ENCODE results near the gene TMEM263. TPM values are rescaled to one million over a fixed set of nuclear protein-coding genes. Genes with fewer than 3 reads are reported as not detected.

The TMEM263 gene
- 16.9 and 65.5 TPM in 2 replicates for total RNA-seq (2011; cell fraction: chromatin; rRNA removed; ENCODE audit: low replicate concordance)
- total RNA-seq (2011; cell fraction: nucleolus; rRNA removed), result 8.3 and 13.7 TPM in 2 replicates
- total RNA-seq (2011; cell fraction: nucleoplasm; rRNA removed), result 27.2 and 42.5 TPM in 2 replicates
- 14.8 and 18.7 TPM in 2 replicates for total RNA-seq (2014; rRNA removed)
- 31.6 and 35.0 TPM in 2 replicates for total RNA-seq (2014; rRNA removed; fragmentation: Illumina TruSeq; extraction: Trizol)
- 24.1 and 26.4 TPM in 2 replicates for total RNA-seq (2015; rRNA removed; fragmentation: Illumina TruSeq; extraction: Trizol)
- 26.7 and 27.4 TPM in 2 replicates for total RNA-seq (2021)
- polyA plus RNA-seq (2011; rRNA removed), result 36.7 and 37.8 TPM in 2 replicates
- polyA plus RNA-seq (2011; cell fraction: cytosol; rRNA removed), result 11.5 and 19.9 TPM in 2 replicates
- 12.5 and 19.9 TPM in 2 replicates for polyA plus RNA-seq (2011; cell fraction: nucleus; rRNA removed)
- 21.6 and 24.9 TPM in 2 replicates for polyA plus RNA-seq (2012)
- polyA plus RNA-seq (2014; fragmentation: Illumina TruSeq; extraction: Trizol), result 22.3 and 24.4 TPM in 2 replicates
- 10 to 100 TPM; 14.8 to 17.8 TPM for polyA plus RNA-seq (2014; fragmentation: Nextera tagmentation; extraction: Ambion mirVana)
- 12.6 and 13.7 TPM in 2 replicates for polyA plus RNA-seq (2014; rRNA removed)
- 67.2 and 88.0 TPM in 2 replicates for polyA minus RNA-seq (2011; rRNA and poly(A)+ RNA removed)
- 27.7 and 36.7 TPM in 2 replicates for polyA minus RNA-seq (2011; cell fraction: cytosol; rRNA and poly(A)+ RNA removed)
- polyA minus RNA-seq (2011; cell fraction: nucleus; rRNA and poly(A)+ RNA removed), result 11.0 and 29.5 TPM in 2 replicates
- Bru-seq, nascent RNA, result percentile 92 among the genes with signal in this experiment
- BruChase-seq, experiment 1, labeled RNA remaining after a 2-hour chase, result percentile 93 among the genes with signal in this experiment
- BruChase-seq, experiment 2, labeled RNA remaining after a 6-hour chase, result percentile 93 among the genes with signal in this experiment
- long read RNA-seq, experiment 1, transcript TMEM263-204 (3 exons, 3,349 nt), result minor isoform, 46 of 147 reads
- long read RNA-seq, experiment 1, transcript TMEM263-201 (4 exons, 3,362 nt), result major isoform, 68 of 147 reads
- long read RNA-seq, experiment 1, partial matches to known transcripts, result 13 of 147 reads
- long read RNA-seq, experiment 1, other reads (novel, unspliced or antisense), result 9 of 147 reads
- long read RNA-seq, experiment 2, partial matches to known transcripts, result 0 of 29 reads
- long read RNA-seq, experiment 2, other reads (novel, unspliced or antisense), result 28 of 29 reads
- long read RNA-seq, experiment 3, transcript TMEM263-204 (3 exons, 3,349 nt), result minor isoform, 8 of 28 reads
- long read RNA-seq, experiment 3, transcript TMEM263-201 (4 exons, 3,362 nt), result major isoform, 9 of 28 reads
- long read RNA-seq, experiment 3, partial matches to known transcripts, result 0 of 28 reads
- long read RNA-seq, experiment 3, other reads (novel, unspliced or antisense), result 6 of 28 reads

DNA sequence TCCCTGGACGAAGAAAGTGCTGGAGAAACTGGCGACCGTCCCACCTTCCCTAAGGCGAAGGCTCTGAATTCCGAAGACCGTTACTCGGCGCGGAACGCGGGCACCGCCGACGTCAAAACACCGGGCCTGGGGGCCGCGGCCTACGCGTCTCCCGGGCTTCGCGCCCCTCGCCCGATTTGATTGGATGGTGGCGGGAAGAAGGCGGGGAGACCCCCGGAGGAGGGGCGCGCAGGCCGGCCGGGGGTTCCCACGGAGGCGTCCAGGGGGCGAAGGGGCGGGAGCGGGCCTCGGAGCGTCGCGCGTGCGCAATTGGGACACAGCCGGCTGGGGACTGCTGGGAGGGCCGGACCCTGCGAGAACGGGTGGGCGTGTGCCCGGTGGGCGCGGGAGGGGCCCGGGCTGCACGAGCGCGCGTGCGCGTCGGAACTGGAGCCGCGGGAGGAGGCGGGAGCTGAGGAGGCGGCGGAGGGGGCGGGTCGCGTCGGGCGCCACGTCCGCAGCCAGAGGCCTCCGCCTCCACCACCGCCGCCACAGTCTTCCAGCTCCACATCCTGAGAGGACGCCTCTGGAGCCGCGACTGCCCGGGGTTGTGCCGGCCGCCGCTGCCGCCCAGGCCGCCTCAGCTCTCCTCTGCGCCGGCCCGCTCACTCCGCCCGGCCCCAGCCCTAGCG, at the start of gene TMEM263:
Gene TMEM263 (plus strand): TSS at position 531 of the 671 bp plus-strand sequence. CDS start 11,210 bp downstream, outside the sequence.
- Histone ChIP-seq H3K4me3 (peak within 1 kb of the TSS; percentile 85), H3K4me2 (ENCODE audit: insufficient read depth, low read length) (peak within 1 kb of the TSS; percentile 97), H3K36me3 (ENCODE audit: control insufficient read depth, insufficient read depth, low read length) (no peaks in the 10 kb centered on the region; the same call in 2 of the 3 replicates), H3K27me3 (ENCODE audit: control insufficient read depth in 2 of 2, insufficient read depth in 2 of 2, low read length in 2 of 2) (no peaks in the 10 kb centered on the region), H3K9ac (ENCODE audit: insufficient read depth in 1 of 2, low read depth in 2 of 2, low read length in 2 of 2) (peak within 1 kb of the TSS; percentile 79 to 93), H3K27ac (ENCODE audit: extremely low read depth, low read depth, low read length) (peak within 1 kb of the TSS; percentile 87), H3K9me1 (ENCODE audit: control insufficient read depth, insufficient read depth, low read length) (no peaks in the 10 kb centered on the region), H2AFZ (ENCODE audit: low read depth, low read length) (peak within 1 kb of the TSS; percentile 79), H3K79me2 (ENCODE audit: control insufficient read depth, insufficient read depth, low read length) (peaks cover 71% of the 10 kb centered on the region), H3K9me3 (replicated peaks; ENCODE audit: control insufficient read depth, insufficient read depth, low read depth, low read length) (no peaks in the 10 kb centered on the region), H3K4me1 (replicated peaks in 1 of 2; ENCODE audit: control insufficient read depth in 2 of 2, insufficient read depth in 2 of 2, low read length in 2 of 2) (peaks cover 0 to 18% of the 10 kb centered on the region in 2 experiments; a peak in 3 of 5 replicates), H4K20me1 (replicated peaks; ENCODE audit: control insufficient read depth, insufficient read depth, low read length) (no peaks in the 10 kb centered on the region)
- ChIA-PET CTCF (ENCODE audit: low intra/inter-chr PET ratio) (no interaction called here), POLR2A (interaction anchor here (0.6 to 3.5 kb wide), 23 partner anchors 9 to 1088 kb away, joined by 3 to 28 read pairs (median 4); partner anchors contain the start of genes CRY1, MTERF2 and POLR3B)
- WGBS (ENCODE audit: insufficient coverage, low coverage, missing lambda C conversion rate), result under 1% methylated on average over 54 of the region's 88 CpGs
- ATAC-seq (peak; percentile 85), FAIRE-seq (peak; percentile 54), DNase-seq (ENCODE audit: extremely low read depth in 1 of 4, low spot score in 3 of 4) (peak; percentile 95 to 98 (median 97))
- no TSS peak for BruUV-seq (replicated peaks)
- intact Hi-C loops (cut with micrococcal nuclease) (loop anchor here (2.0 kb wide), 2 partner anchors 21 to 31 kb away; partner anchors contain the start of gene MTERF2), in situ Hi-C loops (cut with MboI) (no loop called here)
- TF ChIP-seq TRIM28 (IDR thresholded peaks at IDR 0.05) (no peak), EGR1 (conservative IDR thresholded peaks at IDR 0.05) (peak; percentile 89), BRF1 (IDR thresholded peaks at IDR 0.05; ENCODE audit: borderline replicate concordance, extremely low read depth, insufficient read length) (no peak)
- TF ChIP-seq, protein P1, sequence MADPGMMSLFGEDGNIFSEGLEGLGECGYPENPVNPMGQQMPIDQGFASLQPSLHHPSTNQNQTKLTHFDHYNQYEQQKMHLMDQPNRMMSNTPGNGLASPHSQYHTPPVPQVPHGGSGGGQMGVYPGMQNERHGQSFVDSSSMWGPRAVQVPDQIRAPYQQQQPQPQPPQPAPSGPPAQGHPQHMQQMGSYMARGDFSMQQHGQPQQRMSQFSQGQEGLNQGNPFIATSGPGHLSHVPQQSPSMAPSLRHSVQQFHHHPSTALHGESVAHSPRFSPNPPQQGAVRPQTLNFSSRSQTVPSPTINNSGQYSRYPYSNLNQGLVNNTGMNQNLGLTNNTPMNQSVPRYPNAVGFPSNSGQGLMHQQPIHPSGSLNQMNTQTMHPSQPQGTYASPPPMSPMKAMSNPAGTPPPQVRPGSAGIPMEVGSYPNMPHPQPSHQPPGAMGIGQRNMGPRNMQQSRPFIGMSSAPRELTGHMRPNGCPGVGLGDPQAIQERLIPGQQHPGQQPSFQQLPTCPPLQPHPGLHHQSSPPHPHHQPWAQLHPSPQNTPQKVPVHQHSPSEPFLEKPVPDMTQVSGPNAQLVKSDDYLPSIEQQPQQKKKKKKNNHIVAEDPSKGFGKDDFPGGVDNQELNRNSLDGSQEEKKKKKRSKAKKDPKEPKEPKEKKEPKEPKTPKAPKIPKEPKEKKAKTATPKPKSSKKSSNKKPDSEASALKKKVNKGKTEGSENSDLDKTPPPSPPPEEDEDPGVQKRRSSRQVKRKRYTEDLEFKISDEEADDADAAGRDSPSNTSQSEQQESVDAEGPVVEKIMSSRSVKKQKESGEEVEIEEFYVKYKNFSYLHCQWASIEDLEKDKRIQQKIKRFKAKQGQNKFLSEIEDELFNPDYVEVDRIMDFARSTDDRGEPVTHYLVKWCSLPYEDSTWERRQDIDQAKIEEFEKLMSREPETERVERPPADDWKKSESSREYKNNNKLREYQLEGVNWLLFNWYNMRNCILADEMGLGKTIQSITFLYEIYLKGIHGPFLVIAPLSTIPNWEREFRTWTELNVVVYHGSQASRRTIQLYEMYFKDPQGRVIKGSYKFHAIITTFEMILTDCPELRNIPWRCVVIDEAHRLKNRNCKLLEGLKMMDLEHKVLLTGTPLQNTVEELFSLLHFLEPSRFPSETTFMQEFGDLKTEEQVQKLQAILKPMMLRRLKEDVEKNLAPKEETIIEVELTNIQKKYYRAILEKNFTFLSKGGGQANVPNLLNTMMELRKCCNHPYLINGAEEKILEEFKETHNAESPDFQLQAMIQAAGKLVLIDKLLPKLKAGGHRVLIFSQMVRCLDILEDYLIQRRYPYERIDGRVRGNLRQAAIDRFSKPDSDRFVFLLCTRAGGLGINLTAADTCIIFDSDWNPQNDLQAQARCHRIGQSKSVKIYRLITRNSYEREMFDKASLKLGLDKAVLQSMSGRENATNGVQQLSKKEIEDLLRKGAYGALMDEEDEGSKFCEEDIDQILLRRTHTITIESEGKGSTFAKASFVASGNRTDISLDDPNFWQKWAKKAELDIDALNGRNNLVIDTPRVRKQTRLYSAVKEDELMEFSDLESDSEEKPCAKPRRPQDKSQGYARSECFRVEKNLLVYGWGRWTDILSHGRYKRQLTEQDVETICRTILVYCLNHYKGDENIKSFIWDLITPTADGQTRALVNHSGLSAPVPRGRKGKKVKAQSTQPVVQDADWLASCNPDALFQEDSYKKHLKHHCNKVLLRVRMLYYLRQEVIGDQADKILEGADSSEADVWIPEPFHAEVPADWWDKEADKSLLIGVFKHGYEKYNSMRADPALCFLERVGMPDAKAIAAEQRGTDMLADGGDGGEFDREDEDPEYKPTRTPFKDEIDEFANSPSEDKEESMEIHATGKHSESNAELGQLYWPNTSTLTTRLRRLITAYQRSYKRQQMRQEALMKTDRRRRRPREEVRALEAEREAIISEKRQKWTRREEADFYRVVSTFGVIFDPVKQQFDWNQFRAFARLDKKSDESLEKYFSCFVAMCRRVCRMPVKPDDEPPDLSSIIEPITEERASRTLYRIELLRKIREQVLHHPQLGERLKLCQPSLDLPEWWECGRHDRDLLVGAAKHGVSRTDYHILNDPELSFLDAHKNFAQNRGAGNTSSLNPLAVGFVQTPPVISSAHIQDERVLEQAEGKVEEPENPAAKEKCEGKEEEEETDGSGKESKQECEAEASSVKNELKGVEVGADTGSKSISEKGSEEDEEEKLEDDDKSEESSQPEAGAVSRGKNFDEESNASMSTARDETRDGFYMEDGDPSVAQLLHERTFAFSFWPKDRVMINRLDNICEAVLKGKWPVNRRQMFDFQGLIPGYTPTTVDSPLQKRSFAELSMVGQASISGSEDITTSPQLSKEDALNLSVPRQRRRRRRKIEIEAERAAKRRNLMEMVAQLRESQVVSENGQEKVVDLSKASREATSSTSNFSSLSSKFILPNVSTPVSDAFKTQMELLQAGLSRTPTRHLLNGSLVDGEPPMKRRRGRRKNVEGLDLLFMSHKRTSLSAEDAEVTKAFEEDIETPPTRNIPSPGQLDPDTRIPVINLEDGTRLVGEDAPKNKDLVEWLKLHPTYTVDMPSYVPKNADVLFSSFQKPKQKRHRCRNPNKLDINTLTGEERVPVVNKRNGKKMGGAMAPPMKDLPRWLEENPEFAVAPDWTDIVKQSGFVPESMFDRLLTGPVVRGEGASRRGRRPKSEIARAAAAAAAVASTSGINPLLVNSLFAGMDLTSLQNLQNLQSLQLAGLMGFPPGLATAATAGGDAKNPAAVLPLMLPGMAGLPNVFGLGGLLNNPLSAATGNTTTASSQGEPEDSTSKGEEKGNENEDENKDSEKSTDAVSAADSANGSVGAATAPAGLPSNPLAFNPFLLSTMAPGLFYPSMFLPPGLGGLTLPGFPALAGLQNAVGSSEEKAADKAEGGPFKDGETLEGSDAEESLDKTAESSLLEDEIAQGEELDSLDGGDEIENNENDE (IDR thresholded peaks at IDR 0.05; ENCODE audit: low read depth, low read length), result no peak
